HEK293 (cell line): ENCODE results near the gene GNAT1.

Source experiments
- CTCF ChIP-seq: fragments of 450-650 bp; formaldehyde crosslinking; IDR thresholded peaks from 2 replicates; pipeline ENCODE4 v1.5.1; 2016; ENCODE audit warnings: missing biosample characterization, missing genetic modification characterization
- MZF1 ChIP-seq: fragments of 450-650 bp; formaldehyde crosslinking; IDR thresholded peaks from 2 replicates; pipeline ENCODE4 v1.5.1; 2017; ENCODE audit warnings: missing biosample characterization, missing genetic modification characterization, borderline replicate concordance
- TCF7L2 ChIP-seq: IDR thresholded peaks from 2 replicates; pipeline ENCODE4 v1.6.1; 2011; ENCODE audit warnings: low read depth, mild to moderate bottlenecking, inconsistent platforms, low read length, moderate library complexity, borderline replicate concordance
- ZBTB26 ChIP-seq: fragments of 450-650 bp; formaldehyde crosslinking; optimal IDR thresholded peaks from 2 replicates; pipeline ENCODE3; 2016; ENCODE audit warnings: missing biosample characterization, mild to moderate bottlenecking, missing genetic modification characterization
- ZNF19 ChIP-seq: fragments of 450-650 bp; formaldehyde crosslinking; IDR thresholded peaks from 2 replicates; pipeline ENCODE4; 2016; ENCODE audit warnings: missing biosample characterization, missing genetic modification characterization, low read depth
- ZNF311 ChIP-seq: fragments of 450-650 bp; formaldehyde crosslinking; IDR thresholded peaks from 2 replicates; pipeline ENCODE4 v1.5.1; 2017; ENCODE audit warnings: missing biosample characterization, missing genetic modification characterization, borderline replicate concordance
- ZNF423 ChIP-seq: fragments of 450-650 bp; formaldehyde crosslinking; IDR thresholded peaks from 2 replicates; pipeline ENCODE4 v1.5.1; 2016; ENCODE audit warnings: missing biosample characterization, missing genetic modification characterization
- ZNF580 ChIP-seq: fragments of 450-650 bp; formaldehyde crosslinking; IDR thresholded peaks from 2 replicates; pipeline ENCODE4 v1.5.1; 2016; ENCODE audit warnings: missing biosample characterization, missing genetic modification characterization
- ZNF621 ChIP-seq: fragments of 450-650 bp; formaldehyde crosslinking; IDR thresholded peaks from 2 replicates; pipeline ENCODE4 v1.5.1; 2017; ENCODE audit warnings: missing biosample characterization, missing genetic modification characterization
- ZNF623 ChIP-seq: fragments of 450-650 bp; formaldehyde crosslinking; IDR thresholded peaks from 2 replicates; pipeline ENCODE4 v1.5.1; 2016; ENCODE audit warnings: missing biosample characterization, missing genetic modification characterization
- ZNF629 ChIP-seq: fragments of 450-650 bp; formaldehyde crosslinking; IDR thresholded peaks from 2 replicates; pipeline ENCODE4 v1.5.1; 2017; ENCODE audit warnings: missing biosample characterization, missing genetic modification characterization
- ZNF76 ChIP-seq: fragments of 450-650 bp; formaldehyde crosslinking; IDR thresholded peaks from 2 replicates; pipeline ENCODE4; 2016; ENCODE audit warnings: low read depth, missing biosample characterization, missing genetic modification characterization, borderline replicate concordance

- no peak for TF ChIP-seq ZNF580 (tag by site-specific recombination)
- no peak for TF ChIP-seq ZNF629 (tag by site-specific recombination)
- no peak for TF ChIP-seq ZBTB26 (tag by site-specific recombination)
- TF ChIP-seq CTCF (tag by site-specific recombination) = no peak
- TF ChIP-seq ZNF311 (tag by site-specific recombination) = no peak
- no peak for TF ChIP-seq MZF1
- no peak for TF ChIP-seq ZNF76 (tag by site-specific recombination)
- TF ChIP-seq ZNF423 (tag by site-specific recombination) = no peak
- no peak for TF ChIP-seq ZNF623
- no peak for TF ChIP-seq ZNF19 (tag by site-specific recombination)
- no peak for TF ChIP-seq ZNF621 (tag by site-specific recombination)
- TF ChIP-seq TCF7L2 = no peak
Measured at GRCh38 chr3:50156549-50157493, 34.6 kb upstream of the GNAT1 start.
